SJCRH30 (cell line): ENCODE measurements around the gene RAPGEF5. TPM values are rescaled to one million over a fixed set of nuclear protein-coding genes. Genes with fewer than 3 reads are reported as not detected.

ENCODE experiments used
- DNase-seq, 2 experiments: peaks; one replicate each; pipeline ENCODE4 v3.0.0-alpha.2; 2015 to 2020
- H3K27ac ChIP-seq: fragments of 250-450 bp; sonication (Bioruptor Pico); 2 replicates; pipeline ENCODE4 v1.5.1; 2020; ENCODE audit warnings: mild to moderate bottlenecking, moderate library complexity
- H3K27me3 ChIP-seq: fragments of 250-450 bp; sonication (Bioruptor Pico); 2 replicates; pipeline ENCODE4 v1.5.1; 2020; ENCODE audit warnings: mild to moderate bottlenecking, moderate library complexity
- H3K36me3 ChIP-seq: fragments of 250-450 bp; sonication (Bioruptor Pico); 2 replicates; pipeline ENCODE4 v1.5.1; 2020; ENCODE audit warnings: mild to moderate bottlenecking, moderate library complexity
- H3K4me1 ChIP-seq: fragments of 250-450 bp; sonication (Bioruptor Pico); 2 replicates; pipeline ENCODE4 v1.5.1; 2020; ENCODE audit warnings: mild to moderate bottlenecking, moderate library complexity
- H3K4me3 ChIP-seq: fragments of 250-450 bp; sonication (Bioruptor Pico); 2 replicates; pipeline ENCODE4 v1.5.1; 2020; ENCODE audit warnings: mild to moderate bottlenecking, moderate library complexity
- H3K9me3 ChIP-seq: fragments of 250-450 bp; sonication (Bioruptor Pico); replicated peaks from 2 replicates; pipeline ENCODE4 v1.5.1; 2020; ENCODE audit warnings: mild to moderate bottlenecking, moderate library complexity
- total RNA-seq: library from RNA; depleted of rRNA; stranded (reverse); fragments of >200 nt; shearing (Covaris generic); gene quantifications from 2 replicates; pipeline ENCODE4 v1.2.3, GENCODE V29; 2014

RAPGEF5 gene
- total RNA-seq, 1 experiment from 2014 or later = 0.14 TPM

GRCh38 chr7:22120391-22121053, 236.4 kb downstream of the RAPGEF5 start:
- Histone ChIP-seq H3K27me3 (peaks cover 13% of the 10 kb centered on the region), H3K27ac (no peak overlapping the region), H3K4me1 (no peaks in the 10 kb centered on the region), H3K4me3 (no peak overlapping the region), H3K9me3 (no peaks in the 10 kb centered on the region), H3K36me3 (no peaks in the 10 kb centered on the region)
- DNase-seq = no peak

GRCh38 chr7:22117222-22117621, 239.7 kb downstream of the RAPGEF5 start:
- no peaks in the 10 kb centered on the region for H3K4me1 ChIP-seq
- DNase-seq = no peak

GRCh38 chr7:22116451-22117030, 240.4 kb downstream of the RAPGEF5 start:
- no peak overlapping the region for H3K4me3 ChIP-seq
- H3K9me3 ChIP-seq = no peaks in the 10 kb centered on the region
- H3K4me1 ChIP-seq = no peaks in the 10 kb centered on the region
- H3K27me3 ChIP-seq = peaks cover 9% of the 10 kb centered on the region
- no peak for DNase-seq
- no peak overlapping the region for H3K27ac ChIP-seq
- no peaks in the 10 kb centered on the region for H3K36me3 ChIP-seq

More at GRCh38 chr7:22117222-22117621, 239.7 kb downstream of the RAPGEF5 start:
- H3K27me3 ChIP-seq = peaks cover 13% of the 10 kb centered on the region
- no peak overlapping the region for H3K4me3 ChIP-seq
- H3K27ac ChIP-seq = no peak overlapping the region
- no peaks in the 10 kb centered on the region for H3K36me3 ChIP-seq
- H3K9me3 ChIP-seq = no peaks in the 10 kb centered on the region

DNA sequence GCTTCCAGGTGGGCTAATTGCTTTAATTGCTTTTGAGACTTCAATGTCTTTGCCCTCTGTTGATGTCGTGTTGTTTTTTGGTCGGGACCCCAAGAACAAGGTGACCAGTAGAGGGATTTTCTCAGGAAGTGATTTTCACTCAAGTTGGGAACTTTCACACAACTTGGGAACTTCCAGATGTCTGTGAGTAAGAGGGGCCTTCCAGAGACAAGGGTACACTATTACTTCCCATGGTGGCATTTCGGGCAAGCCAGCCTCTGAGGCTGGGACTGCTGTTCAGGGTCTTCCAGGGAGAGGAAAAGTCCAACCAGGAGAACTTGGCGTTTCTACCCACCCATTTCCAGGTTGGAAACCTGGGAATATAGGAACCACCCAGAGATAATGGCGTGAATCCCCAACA, 241.3 kb downstream of the RAPGEF5 start:
- H3K27ac ChIP-seq = no peak overlapping the region
- no peak overlapping the region for H3K4me3 ChIP-seq
- H3K9me3 ChIP-seq = no peaks in the 10 kb centered on the region
- peaks cover 12% of the 10 kb centered on the region for H3K27me3 ChIP-seq
- H3K4me1 ChIP-seq = no peaks in the 10 kb centered on the region
- H3K36me3 ChIP-seq = no peaks in the 10 kb centered on the region
- no peak for DNase-seq

DNA sequence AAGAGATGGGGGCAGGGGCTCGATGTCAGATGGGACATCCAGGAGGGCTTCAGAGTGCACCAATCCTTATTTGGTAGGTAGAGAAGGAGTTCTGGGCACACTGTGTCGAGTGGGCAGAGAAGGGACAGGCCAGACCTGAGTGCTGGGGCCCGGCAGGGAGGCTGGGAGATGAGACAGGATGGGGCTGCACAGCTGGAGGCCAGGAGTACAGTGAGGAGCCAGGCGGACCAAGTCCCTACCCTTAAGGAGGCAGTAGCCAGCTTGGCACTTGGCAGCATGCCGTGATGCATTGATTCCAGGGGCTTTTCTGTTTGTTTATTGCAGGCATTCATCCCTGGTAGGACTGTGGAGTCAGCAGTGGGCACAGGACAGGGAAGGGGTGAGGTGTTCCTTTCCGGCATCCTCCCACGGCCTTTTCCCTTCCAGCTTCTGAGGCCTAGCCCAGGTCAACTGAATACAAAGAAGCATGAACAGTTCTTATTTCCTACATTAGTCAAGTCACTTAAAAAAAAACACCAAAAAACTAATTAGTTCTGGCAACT, 242.4 kb downstream of the RAPGEF5 start:
- no peak for DNase-seq
- peaks cover 13% of the 10 kb centered on the region for H3K27me3 ChIP-seq

DNA sequence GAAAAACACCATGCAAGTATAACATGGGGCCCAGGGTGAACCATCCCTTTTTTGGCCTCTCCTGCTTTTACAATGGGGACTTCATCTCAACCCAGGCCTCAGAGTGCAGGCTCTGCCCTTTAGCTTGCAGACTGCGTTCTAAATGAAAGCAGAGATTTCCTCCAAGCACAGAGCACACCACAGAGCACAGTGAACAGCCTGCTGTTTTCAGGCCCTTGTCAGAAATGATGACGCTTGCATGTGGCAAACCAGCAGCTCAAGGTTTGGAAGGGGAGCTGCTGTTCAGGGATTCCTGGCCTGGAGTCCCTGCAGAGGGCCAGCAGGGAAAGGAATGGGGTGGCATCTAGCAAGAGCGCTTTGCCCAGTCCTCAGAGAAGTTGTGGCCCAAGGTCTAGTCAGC, 243.9 kb downstream of the RAPGEF5 start:
- Histone ChIP-seq H3K27ac (no peak overlapping the region), H3K9me3 (no peaks in the 10 kb centered on the region), H3K4me1 (no peaks in the 10 kb centered on the region), H3K4me3 (no peak overlapping the region), H3K27me3 (peaks cover 6% of the 10 kb centered on the region), H3K36me3 (no peaks in the 10 kb centered on the region)
- DNase-seq = no peak

More for the DNA sequence above, 242.4 kb downstream of the RAPGEF5 start:
- Histone ChIP-seq H3K27ac (no peak overlapping the region), H3K4me3 (no peak overlapping the region), H3K36me3 (no peaks in the 10 kb centered on the region), H3K9me3 (no peaks in the 10 kb centered on the region), H3K4me1 (no peaks in the 10 kb centered on the region)

GRCh38 chr7:22111661-22112060, 245.3 kb downstream of the RAPGEF5 start:
- no peak for DNase-seq
- Histone ChIP-seq H3K27me3 (peaks cover 7% of the 10 kb centered on the region; the same call in 1 of the 2 replicates), H3K36me3 (no peaks in the 10 kb centered on the region), H3K4me1 (no peaks in the 10 kb centered on the region), H3K9me3 (no peaks in the 10 kb centered on the region), H3K27ac (no peak overlapping the region), H3K4me3 (no peak overlapping the region)

DNA sequence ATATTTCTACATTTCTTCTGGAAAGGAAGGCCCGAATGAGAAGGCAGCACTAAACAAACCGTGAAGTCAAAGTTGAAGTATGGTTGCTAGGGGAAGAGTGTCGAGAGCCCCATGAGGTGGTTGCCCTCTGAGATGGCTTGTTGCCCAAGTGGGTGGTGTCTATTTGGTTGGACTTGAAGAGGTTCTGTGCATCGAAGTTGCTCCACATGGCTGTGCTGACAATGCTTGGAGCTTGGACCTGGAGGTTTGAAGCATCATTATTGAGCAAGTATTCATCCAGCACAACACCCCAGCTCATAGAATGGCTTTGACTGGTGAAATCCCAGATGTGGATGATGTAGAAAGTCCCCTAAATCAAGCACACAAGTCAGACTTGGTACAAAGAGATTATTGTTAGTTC, 246.1 kb downstream of the RAPGEF5 start:
- Histone ChIP-seq H3K9me3 (no peaks in the 10 kb centered on the region), H3K36me3 (no peaks in the 10 kb centered on the region), H3K4me3 (no peak overlapping the region), H3K27ac (no peak overlapping the region), H3K27me3 (peaks cover 9% of the 10 kb centered on the region; the same call in 1 of the 2 replicates), H3K4me1 (no peaks in the 10 kb centered on the region)
- no peak for DNase-seq

- DNase-seq = peak; percentile 46 to 83
- no peaks in the 10 kb centered on the region for H3K9me3 ChIP-seq
- no peaks in the 10 kb centered on the region for H3K4me1 ChIP-seq
- H3K27me3 ChIP-seq = peaks cover 9% of the 10 kb centered on the region; the same call in 1 of the 2 replicates
- H3K4me3 ChIP-seq = no peak overlapping the region
- H3K27ac ChIP-seq = no peak overlapping the region
- no peaks in the 10 kb centered on the region for H3K36me3 ChIP-seq
These were observed 246.6 kb downstream of the RAPGEF5 start for GRCh38 chr7:22110227-22110839.

DNA sequence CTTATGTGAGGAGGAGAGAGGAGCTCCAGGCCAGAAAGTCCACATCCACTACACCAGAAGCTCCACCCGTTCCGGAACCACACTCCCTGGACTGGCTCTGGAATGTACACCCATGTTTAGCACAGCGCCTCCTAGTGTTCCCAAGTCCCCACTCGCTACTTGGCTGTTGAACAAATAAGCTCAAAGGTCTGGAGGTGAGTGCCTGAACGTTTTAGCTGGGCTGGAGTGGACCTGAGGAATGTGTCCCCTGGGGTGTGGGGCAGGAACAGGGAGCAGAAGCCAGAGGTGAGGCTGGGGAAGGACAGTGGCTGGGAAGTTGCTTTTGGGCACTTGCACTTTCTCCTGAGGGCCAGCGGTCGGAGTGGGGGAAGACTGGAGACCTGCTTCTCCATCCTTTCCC, 247.2 kb downstream of the RAPGEF5 start:
- DNase-seq = peak; percentile 32 to 42
- Histone ChIP-seq H3K4me1 (no peaks in the 10 kb centered on the region), H3K27ac (no peak overlapping the region), H3K9me3 (no peaks in the 10 kb centered on the region), H3K4me3 (no peak overlapping the region), H3K27me3 (peaks cover 9% of the 10 kb centered on the region; the same call in 1 of the 2 replicates), H3K36me3 (no peaks in the 10 kb centered on the region)

- no peak overlapping the region for H3K27ac ChIP-seq
- DNase-seq = no peak
These were observed 248.7 kb downstream of the RAPGEF5 start for GRCh38 chr7:22108151-22108845.

DNA sequence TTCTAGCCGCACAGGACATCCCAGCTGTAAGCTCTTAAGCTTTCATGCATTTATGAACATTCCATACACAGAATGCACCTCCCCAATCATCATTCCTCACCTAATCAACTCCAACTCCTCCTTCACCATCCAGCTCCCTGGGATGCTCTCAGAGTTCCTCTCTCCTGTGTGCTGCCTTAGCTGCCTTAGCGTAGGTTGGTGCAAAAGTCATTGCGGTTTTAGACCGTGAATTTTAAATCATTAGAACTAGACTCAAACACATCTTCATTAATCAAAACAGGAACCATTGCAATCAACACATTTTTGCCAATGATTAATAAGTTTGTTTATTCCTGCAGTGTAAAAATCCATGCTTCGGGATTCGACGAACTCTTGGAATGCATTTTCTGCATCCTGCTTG, 251.4 kb downstream of the RAPGEF5 start:
- Histone ChIP-seq H3K4me3 (no peak overlapping the region), H3K4me1 (no peaks in the 10 kb centered on the region), H3K27ac (no peak overlapping the region), H3K9me3 (no peaks in the 10 kb centered on the region), H3K36me3 (no peaks in the 10 kb centered on the region), H3K27me3 (peaks cover 14% of the 10 kb centered on the region; the same call in 1 of the 2 replicates)
- DNase-seq = no peak

More at GRCh38 chr7:22108151-22108845, 248.7 kb downstream of the RAPGEF5 start:
- Histone ChIP-seq H3K27me3 (peaks cover 12% of the 10 kb centered on the region; the same call in 1 of the 2 replicates), H3K4me3 (no peak overlapping the region), H3K9me3 (no peaks in the 10 kb centered on the region), H3K36me3 (no peaks in the 10 kb centered on the region), H3K4me1 (no peaks in the 10 kb centered on the region)

GRCh38 chr7:22094413-22095342, 262.3 kb downstream of the RAPGEF5 start:
- Histone ChIP-seq H3K4me1 (peaks cover 4% of the 10 kb centered on the region; the same call in 1 of the 2 replicates), H3K27me3 (no peaks in the 10 kb centered on the region), H3K4me3 (no peak overlapping the region), H3K9me3 (no peaks in the 10 kb centered on the region), H3K27ac (no peak overlapping the region), H3K36me3 (no peaks in the 10 kb centered on the region)
- peak in 1 of 2 experiments; percentile 24 for DNase-seq

DNA sequence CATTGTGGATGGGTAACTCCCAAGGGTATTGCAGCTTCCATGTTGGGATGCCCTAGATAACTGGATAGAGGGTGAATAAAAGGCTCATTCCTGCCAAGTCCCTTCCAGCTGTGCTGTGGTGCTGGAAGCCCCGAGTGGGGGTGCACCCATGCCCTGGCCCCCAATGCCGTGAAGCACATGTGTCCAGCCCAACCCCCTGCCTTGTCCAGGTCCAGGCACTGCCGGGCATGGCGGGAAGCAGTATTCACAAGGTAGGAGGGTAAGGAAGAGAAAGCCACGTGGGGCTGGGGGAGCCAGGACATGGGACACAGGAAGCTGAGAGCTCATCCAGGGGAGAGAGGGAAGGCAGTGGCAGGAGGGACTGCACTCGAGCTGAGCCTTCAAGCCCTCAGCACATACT, 263.0 kb downstream of the RAPGEF5 start:
- no peaks in the 10 kb centered on the region for H3K9me3 ChIP-seq
- H3K36me3 ChIP-seq = no peaks in the 10 kb centered on the region
- H3K4me1 ChIP-seq = peaks cover 4% of the 10 kb centered on the region; the same call in 1 of the 2 replicates
- H3K27ac ChIP-seq = no peak overlapping the region
- no peaks in the 10 kb centered on the region for H3K27me3 ChIP-seq
- no peak overlapping the region for H3K4me3 ChIP-seq
- DNase-seq = no peak
